Measurements from ENCODE around the gene GAS2L1. TPM values are rescaled to one million over a fixed set of nuclear protein-coding genes. Genes with fewer than 3 reads are reported as not detected.
"Not testable (repeated sequence)": the region's sequence is repeated elsewhere in the genome, so short reads cannot be mapped to it uniquely, and the experiment has no call there.

The GAS2L1 gene
- total RNA-seq, 3 donors from 2014 or later = 19.7 to 34.7 (median 24.7) TPM

DNA sequence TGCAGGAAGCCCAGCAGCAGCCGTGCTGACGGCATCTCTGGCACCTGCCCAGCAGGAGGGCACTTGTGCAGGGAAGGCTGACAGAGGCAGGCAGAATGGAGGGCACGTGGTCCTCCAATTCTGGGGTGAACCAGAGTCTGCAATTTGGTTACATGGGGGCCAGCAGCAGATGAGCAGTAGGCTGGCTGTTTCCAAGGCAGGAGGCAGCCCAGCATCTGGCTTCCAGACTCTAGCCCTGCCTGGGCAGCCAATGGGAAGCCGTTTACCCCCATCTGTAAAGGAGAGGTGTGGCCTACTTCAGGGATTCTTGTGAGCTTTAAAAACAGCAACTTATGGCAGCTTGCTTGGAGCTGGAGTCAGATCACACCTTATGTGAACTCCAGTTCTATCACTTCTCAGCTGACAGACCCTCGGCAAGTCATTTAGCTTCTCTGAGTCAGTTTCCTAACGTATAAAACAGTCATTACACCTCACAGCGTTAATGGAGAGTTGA, 36.9 kb downstream of the GAS2L1 start:
- Histone ChIP-seq H3K4me3 (no peak overlapping the region), H3K4me1 (ENCODE audit: low read depth) (no peaks in the 10 kb centered on the region), H3K9me3 (no peaks in the 10 kb centered on the region), H3K36me3 (ENCODE audit: low read depth) (no peaks in the 10 kb centered on the region)
- no peak for TF ChIP-seq CTCF (IDR thresholded peaks at IDR 0.05)
- intact Hi-C loops (cut with DNase I, micrococcal nuclease) = no loop called here
- no peak for DNase-seq
- no peak for ATAC-seq

GRCh38 chr22:29344137-29344536, 37.7 kb downstream of the GAS2L1 start:
- peak; percentile 9 for ATAC-seq
- Histone ChIP-seq H3K36me3 (ENCODE audit: low read depth) (no peaks in the 10 kb centered on the region), H3K4me3 (no peak overlapping the region), H3K9me3 (no peaks in the 10 kb centered on the region), H3K4me1 (ENCODE audit: low read depth) (no peaks in the 10 kb centered on the region)
- intact Hi-C loops (cut with DNase I, micrococcal nuclease) = no loop called here
- TF ChIP-seq CTCF (IDR thresholded peaks at IDR 0.05) = no peak
- DNase-seq = no peak

DNA sequence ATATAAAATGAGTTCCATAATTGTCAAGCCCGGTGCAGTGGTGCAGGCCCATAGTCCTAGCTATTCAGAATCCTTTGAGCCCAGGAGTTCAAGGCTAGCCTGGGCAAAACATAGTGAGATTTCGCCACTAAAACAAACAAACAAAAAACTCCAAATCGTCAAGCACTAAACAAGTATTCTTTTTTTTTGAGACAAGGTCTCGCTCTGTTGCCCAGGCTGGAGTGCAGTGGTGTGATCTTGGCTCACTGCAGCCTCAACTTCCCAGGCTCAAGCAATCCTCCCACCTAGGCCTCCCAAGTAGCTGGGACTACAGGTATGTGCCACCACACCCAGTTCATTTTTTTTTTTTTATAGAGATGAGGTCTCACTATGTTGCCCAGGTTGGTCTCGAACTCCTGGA, 38.4 kb downstream of the GAS2L1 start:
- H3K4me3 ChIP-seq; H3K9me3 ChIP-seq; H3K4me1 ChIP-seq (ENCODE audit: low read depth); ATAC-seq; H3K36me3 ChIP-seq (ENCODE audit: low read depth); intact Hi-C loops (cut with DNase I, micrococcal nuclease); DNase-seq: not testable (repeated sequence)

DNA sequence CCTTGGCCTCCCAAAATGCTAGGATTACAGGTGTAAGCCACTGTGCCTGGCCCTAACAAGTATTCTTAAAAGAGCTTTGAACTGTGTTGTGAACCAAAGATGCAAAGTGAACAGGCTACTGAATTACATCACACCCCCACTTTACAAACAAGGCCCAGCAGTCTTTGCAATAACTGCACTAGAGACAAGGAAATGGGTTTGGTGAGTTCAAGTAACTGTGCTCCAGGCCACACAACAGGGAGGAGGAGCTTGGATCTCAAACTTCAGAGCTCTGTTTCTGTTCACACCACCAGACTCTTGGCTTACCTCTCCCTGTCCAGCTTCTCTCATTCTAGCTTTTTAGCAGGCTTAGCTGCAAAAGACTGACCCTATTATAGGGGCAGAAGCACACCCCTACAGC, 39.5 kb downstream of the GAS2L1 start:
- Histone ChIP-seq H3K4me3 (no peak overlapping the region), H3K9me3 (no peaks in the 10 kb centered on the region), H3K4me1 (ENCODE audit: low read depth) (no peaks in the 10 kb centered on the region), H3K36me3 (ENCODE audit: low read depth) (no peaks in the 10 kb centered on the region)
- ATAC-seq = no peak
- TF ChIP-seq CTCF (IDR thresholded peaks at IDR 0.05) = no peak
- intact Hi-C loops (cut with DNase I, micrococcal nuclease) = no loop called here
- DNase-seq = no peak

- no peak for DNase-seq
- no peak for ATAC-seq
- no peak for TF ChIP-seq CTCF (IDR thresholded peaks at IDR 0.05)
- intact Hi-C loops (cut with DNase I, micrococcal nuclease) = no loop called here
- H3K36me3 ChIP-seq (ENCODE audit: low read depth) = peaks cover 3% of the 10 kb centered on the region
- H3K4me3 ChIP-seq = no peak overlapping the region
- no peaks in the 10 kb centered on the region for H3K4me1 ChIP-seq (ENCODE audit: low read depth)
- no peaks in the 10 kb centered on the region for H3K9me3 ChIP-seq
Observed at GRCh38 chr22:29346659-29347058, 40.2 kb downstream of the GAS2L1 start.

- peaks cover 3% of the 10 kb centered on the region for H3K36me3 ChIP-seq (ENCODE audit: low read depth)
- no peak for ATAC-seq
- intact Hi-C loops (cut with DNase I, micrococcal nuclease) = no loop called here
Observed at GRCh38 chr22:29348041-29348440, 41.6 kb downstream of the GAS2L1 start.

More at GRCh38 chr22:29348041-29348440, 41.6 kb downstream of the GAS2L1 start:
- DNase-seq = no peak
- TF ChIP-seq CTCF (IDR thresholded peaks at IDR 0.05) = no peak
- Histone ChIP-seq H3K4me3 (no peak overlapping the region), H3K9me3 (no peaks in the 10 kb centered on the region), H3K4me1 (ENCODE audit: low read depth) (no peaks in the 10 kb centered on the region)

All from mucosa of descending colon (tissue), 3 donors.